HepG2 (cell line): Measurements from ENCODE around the gene MAFF.

ENCODE experiments used
- CHCHD3 ChIP-seq: sonication (generic); formaldehyde crosslinking; IDR thresholded peaks from 2 replicates; pipeline ENCODE4 v1.8.0; 2022; ENCODE audit warnings: mild to moderate bottlenecking, missing genetic modification reagents, moderate library complexity
- CTCF ChIP-seq: sonication (generic); formaldehyde crosslinking; IDR thresholded peaks from 2 replicates; pipeline ENCODE4 v1.5.0; 2020; ENCODE audit warnings: mild to moderate bottlenecking, missing genetic modification reagents, moderate library complexity
- KDM1A ChIP-seq: IDR thresholded peaks from 2 replicates; pipeline ENCODE4 v1.6.1; 2016; ENCODE audit warnings: missing compliant biosample characterization
- MXI1 ChIP-seq: IDR thresholded peaks from 3 replicates; pipeline ENCODE4 v1.6.1; 2012; ENCODE audit warnings: low read depth, low read length, inconsistent platforms, borderline replicate concordance
- REST ChIP-seq, 2 experiments: IDR thresholded peaks; 2 replicates each; pipeline ENCODE4 v1.6.1; 2011 to 2012; ENCODE audit warnings: low read length in 2 of 2, borderline replicate concordance in 1 of 2, low read depth in 1 of 2, mild to moderate bottlenecking in 1 of 2, moderate library complexity in 1 of 2
- STAT5B ChIP-seq: sonication (generic); formaldehyde crosslinking; IDR thresholded peaks from 2 replicates; pipeline ENCODE4 v1.4.0; 2020; ENCODE audit warnings: missing genetic modification reagents
- ZBTB26 ChIP-seq: IDR thresholded peaks from 2 replicates; pipeline ENCODE4 v1.6.1; 2016; ENCODE audit warnings: missing compliant biosample characterization, missing genetic modification reagents, borderline replicate concordance
- ZNF430 ChIP-seq: sonication (generic); formaldehyde crosslinking; IDR thresholded peaks from 2 replicates; pipeline ENCODE4 v1.9.0; 2021; ENCODE audit warnings: mild to moderate bottlenecking, missing genetic modification reagents
- ZNF790 ChIP-seq: sonication (generic); formaldehyde crosslinking; IDR thresholded peaks from 2 replicates; pipeline ENCODE4 v1.8.0; 2022; ENCODE audit warnings: missing genetic modification reagents, mild to moderate bottlenecking, borderline replicate concordance

- no peak for TF ChIP-seq CHCHD3 (CRISPR knock-in tag)
- TF ChIP-seq CTCF (CRISPR knock-in tag), result no peak
- TF ChIP-seq STAT5B (CRISPR knock-in tag), result no peak
- no peak for TF ChIP-seq REST (IDR thresholded peaks at IDR 0.05; ENCODE audit: borderline replicate concordance in 1 of 2, low read depth in 1 of 2, low read length in 2 of 2)
- TF ChIP-seq ZNF790 (CRISPR knock-in tag), result no peak
- TF ChIP-seq KDM1A, result no peak
- no peak for TF ChIP-seq ZBTB26 (CRISPR knock-in tag)
- TF ChIP-seq ZNF430 (CRISPR knock-in tag), result no peak
- no peak for TF ChIP-seq MXI1
These were observed 33.6 kb downstream of the MAFF start for GRCh38 chr22:38235240-38235850.
